Measurements from ENCODE around the gene C14orf132.

C14orf132 gene

DNA sequence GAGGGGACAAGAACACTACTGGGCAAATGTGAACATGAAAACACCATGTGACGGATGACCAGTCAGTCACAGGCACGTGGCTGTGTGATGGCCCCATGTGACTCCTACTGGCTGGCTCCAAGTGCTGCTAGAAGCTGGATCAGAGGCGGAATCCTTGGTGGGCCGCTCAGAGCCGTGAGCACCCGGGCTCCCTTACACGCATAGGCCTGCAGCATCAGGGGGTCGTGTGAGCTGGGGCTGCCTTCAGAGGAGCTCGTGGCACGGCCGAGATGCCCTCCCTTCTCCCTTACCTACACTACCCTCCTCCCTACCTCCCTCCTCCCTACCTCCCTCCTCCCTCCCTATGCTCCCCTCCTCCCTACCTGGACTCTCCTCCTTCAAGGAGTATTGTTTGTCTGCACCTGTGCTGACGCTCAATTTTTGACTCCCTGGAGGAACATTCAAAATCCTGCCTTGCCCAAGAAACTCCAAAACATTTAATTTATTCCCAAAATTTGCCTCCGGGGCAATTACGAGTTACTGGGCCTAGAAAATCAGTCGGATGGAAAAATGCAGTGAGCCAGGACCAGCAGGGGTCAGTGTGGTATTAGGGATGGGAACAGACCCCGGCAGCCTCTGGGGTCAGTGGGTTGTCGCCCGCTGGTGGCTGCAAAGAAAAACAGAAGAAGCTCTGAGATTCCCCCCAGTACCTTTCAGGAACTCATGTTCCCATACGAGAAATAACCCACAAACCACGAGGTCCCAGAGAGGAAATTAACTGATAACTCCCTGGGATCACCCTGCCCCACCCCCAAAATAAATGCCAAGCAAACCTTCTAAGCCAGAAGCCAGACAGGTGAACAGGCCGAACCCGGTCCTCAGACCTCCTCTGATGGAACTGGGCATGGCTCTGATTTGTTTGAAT lies 61.3 kb downstream of the C14orf132 start:
- DNase-seq (ENCODE audit: low read depth, low spot score): no peak
- POLR2A ChIA-PET: interaction anchor here (1.0 kb wide), 1 partner anchor 46 kb away, joined by 3 read pairs; no protein-coding TSS in a partner anchor
- CTCF ChIA-PET: interaction anchor here (0.6 to 22.4 kb wide), 56 partner anchors 8 to 489 kb away, joined by 3 to 746 read pairs (median 4); partner anchors contain the start of genes BDKRB1 and BDKRB2
- TF ChIP-seq, protein P1, sequence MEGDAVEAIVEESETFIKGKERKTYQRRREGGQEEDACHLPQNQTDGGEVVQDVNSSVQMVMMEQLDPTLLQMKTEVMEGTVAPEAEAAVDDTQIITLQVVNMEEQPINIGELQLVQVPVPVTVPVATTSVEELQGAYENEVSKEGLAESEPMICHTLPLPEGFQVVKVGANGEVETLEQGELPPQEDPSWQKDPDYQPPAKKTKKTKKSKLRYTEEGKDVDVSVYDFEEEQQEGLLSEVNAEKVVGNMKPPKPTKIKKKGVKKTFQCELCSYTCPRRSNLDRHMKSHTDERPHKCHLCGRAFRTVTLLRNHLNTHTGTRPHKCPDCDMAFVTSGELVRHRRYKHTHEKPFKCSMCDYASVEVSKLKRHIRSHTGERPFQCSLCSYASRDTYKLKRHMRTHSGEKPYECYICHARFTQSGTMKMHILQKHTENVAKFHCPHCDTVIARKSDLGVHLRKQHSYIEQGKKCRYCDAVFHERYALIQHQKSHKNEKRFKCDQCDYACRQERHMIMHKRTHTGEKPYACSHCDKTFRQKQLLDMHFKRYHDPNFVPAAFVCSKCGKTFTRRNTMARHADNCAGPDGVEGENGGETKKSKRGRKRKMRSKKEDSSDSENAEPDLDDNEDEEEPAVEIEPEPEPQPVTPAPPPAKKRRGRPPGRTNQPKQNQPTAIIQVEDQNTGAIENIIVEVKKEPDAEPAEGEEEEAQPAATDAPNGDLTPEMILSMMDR (IDR thresholded peaks at IDR 0.05; ENCODE audit: insufficient read depth, low read length, missing control alignments): peak; percentile 86
- no peak overlapping the region for H3K4me3 ChIP-seq (ENCODE audit: low read depth, low read length)

DNA sequence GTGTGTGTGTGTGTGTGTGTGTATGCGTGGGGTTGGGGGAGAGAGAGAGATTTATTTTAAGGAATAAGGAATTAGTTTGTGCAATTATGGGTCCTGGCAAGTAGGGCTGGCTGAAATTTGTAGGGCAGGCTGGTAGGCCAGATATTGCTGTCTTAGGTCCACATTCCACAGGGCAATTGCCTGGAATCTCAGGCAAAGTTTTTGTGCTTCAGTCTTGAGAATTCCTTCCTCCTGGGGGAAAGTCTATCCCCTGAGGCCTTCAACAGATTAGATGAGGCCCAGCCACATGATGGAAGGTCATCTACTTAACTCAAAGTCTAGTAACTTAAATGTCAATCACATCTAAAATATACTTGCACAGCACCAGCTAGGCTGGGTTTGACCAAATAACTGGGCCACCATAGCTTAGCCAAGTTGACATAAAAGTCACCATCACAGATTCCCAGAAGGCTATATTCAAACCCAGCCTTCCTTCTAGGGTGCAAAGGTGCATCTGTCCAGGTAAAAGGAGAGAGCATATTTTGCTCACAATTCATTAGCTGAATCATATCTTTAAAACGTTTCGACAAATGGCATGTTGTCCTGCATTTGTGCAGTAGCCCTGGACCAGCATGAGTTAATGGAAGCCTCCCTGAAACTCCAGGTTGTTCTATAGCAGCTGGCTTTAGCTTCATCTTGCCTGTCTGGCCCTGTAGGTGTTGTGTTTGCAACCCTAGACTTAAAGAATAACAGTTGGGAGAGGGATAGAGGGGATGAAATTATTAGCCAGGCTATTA lies 63.1 kb downstream of the C14orf132 start:
- no peak overlapping the region for H3K4me3 ChIP-seq (ENCODE audit: low read depth, low read length)
- ChIA-PET POLR2A (no interaction called here), CTCF (interaction anchor here (1.0 to 22.4 kb wide), 14 partner anchors 11 to 321 kb away, joined by 3 to 746 read pairs (median 20); partner anchors contain the start of gene BDKRB1)
- no peak for DNase-seq (ENCODE audit: low read depth, low spot score)
- TF ChIP-seq, protein P1 (IDR thresholded peaks at IDR 0.05; ENCODE audit: insufficient read depth, low read length, missing control alignments): peak; percentile 10

DNA sequence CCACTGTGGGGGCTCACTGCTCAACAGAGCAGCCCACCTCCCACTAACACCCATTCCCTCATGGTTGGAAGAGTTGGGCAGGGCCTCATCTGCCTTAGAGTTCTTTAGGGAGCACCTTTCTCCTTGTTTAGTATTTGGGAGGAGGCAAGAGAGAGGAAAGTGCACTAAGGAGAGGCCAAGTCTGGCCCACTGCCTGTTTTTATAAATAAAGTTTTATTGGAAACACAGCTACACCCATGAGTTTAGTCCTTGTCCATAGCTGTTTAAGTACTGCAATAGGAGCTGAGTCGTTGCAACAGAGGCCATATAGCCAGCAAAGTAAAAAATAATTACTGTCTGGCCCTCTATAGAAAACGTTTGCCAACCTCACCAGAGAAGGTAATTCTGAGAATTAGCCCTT lies 63.9 kb downstream of the C14orf132 start:
- ChIA-PET POLR2A (no interaction called here), CTCF (interaction anchor here (1.6 to 22.4 kb wide), 10 partner anchors 12 to 320 kb away, joined by 3 to 746 read pairs (median 37); partner anchors contain the start of gene BDKRB1)
- TF ChIP-seq, protein P1 (IDR thresholded peaks at IDR 0.05; ENCODE audit: insufficient read depth, low read length, missing control alignments): no peak
- no peak overlapping the region for H3K4me3 ChIP-seq (ENCODE audit: low read depth, low read length)
- no peak for DNase-seq (ENCODE audit: low read depth, low spot score)

DNA sequence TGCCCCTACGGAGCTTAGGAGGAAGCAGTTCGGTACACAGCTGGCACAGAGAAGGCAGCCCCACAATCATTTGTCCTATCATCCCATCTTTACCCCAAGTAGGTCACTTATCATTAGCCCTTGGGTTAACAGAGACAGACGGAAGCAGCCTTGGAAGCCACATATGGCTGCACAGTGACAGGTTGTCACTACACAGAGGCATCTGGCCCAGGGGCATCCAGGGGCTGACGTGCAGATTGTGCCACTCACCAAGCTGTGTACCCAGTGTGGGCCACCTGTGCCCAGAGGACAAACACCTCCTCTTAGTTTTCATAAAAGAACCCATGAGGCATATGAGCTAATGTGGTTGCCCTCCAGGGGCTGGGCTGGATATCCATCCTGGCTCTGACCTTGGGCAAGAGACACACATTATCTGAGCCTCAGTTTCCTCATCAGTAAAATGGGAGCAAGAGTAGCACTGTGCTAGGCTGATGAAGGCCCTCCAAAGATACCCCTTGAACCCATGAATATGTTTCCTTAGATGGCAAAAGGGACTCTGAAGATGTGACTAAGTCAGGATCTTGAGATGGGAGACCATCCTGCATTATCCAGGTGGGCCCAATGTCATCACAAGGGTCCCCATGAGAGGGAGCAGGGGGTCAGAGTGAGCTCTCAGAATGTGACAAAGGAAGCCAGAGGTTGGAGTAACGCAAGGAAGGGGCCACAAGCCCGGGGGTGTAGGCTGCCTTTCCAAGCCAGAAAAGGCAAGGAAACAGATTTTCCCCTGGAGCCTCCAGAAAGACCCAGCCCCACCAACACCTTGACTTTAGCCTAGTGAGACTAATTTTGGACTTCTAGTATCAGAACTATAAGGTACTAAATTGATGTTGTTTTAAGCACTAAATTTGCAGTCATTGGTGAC lies 64.6 kb downstream of the C14orf132 start:
- no peak for DNase-seq (ENCODE audit: low read depth, low spot score)
- no peak overlapping the region for H3K4me3 ChIP-seq (ENCODE audit: low read depth, low read length)
- TF ChIP-seq, protein P1 (IDR thresholded peaks at IDR 0.05; ENCODE audit: insufficient read depth, low read length, missing control alignments): no peak
- POLR2A ChIA-PET: no interaction called here
- CTCF ChIA-PET: interaction anchor here (0.9 to 22.4 kb wide), 9 partner anchors 16 to 319 kb away, joined by 3 to 746 read pairs (median 38); partner anchors contain the start of gene BDKRB1

DNA sequence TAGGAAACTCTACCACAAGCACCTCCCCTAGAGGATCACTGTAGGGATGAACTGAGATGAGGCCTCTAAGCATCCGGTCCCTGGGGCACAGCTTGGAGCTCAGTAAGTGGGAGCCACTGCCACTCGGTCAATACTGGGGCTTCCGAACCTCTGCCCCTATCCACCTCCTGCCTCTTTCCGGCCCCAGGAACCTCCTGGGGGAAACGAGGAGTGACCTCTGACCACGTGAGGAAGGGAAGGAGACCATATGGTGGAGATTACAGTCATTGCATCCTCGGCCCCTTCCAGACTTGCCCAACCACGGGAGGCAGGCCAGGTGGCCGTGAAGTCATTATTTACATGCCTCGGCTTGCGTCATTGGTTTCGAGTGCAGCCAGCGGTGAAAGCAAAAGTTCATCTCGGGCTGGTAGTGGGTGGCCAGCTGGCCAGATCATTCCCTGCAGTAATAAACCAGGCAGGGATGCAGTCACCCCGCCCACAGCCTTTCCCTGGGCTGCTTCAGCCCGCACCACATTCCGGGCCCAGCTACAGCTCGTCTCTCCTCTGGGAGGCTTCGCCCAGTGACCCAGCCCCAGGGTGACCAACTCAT lies 65.4 kb downstream of the C14orf132 start:
- POLR2A ChIA-PET: no interaction called here

More for the DNA sequence above, 65.4 kb downstream of the C14orf132 start:
- CTCF ChIA-PET: interaction anchor here (0.7 to 22.4 kb wide), 9 partner anchors 10 to 191 kb away, joined by 3 to 746 read pairs (median 5); partner anchors contain the start of gene BDKRB1
- TF ChIP-seq, protein P1 (IDR thresholded peaks at IDR 0.05; ENCODE audit: insufficient read depth, low read length, missing control alignments): no peak
- DNase-seq (ENCODE audit: low read depth, low spot score): peak; percentile 84
- no peak overlapping the region for H3K4me3 ChIP-seq (ENCODE audit: low read depth, low read length)
